Mammary epithelial cell (primary cell): ENCODE results near the gene TPMT.

Experiments used
- CTCF ChIP-seq, 2 donors: IDR thresholded peaks in 1 of 2; conservative IDR thresholded peaks in 1 of 2; 2 replicates each; pipeline ENCODE4 v1.5.1; 2011 to 2012; ENCODE audit warnings: inconsistent platforms in 2 of 2, low read length in 2 of 2, mild to moderate bottlenecking in 2 of 2, control low read depth in 1 of 2, low read depth in 1 of 2; ENCODE audit not compliant: insufficient read depth in 1 of 2; ENCODE audit errors: extremely low read depth in 1 of 2
- EZH2 ChIP-seq: IDR thresholded peaks from 2 replicates; pipeline ENCODE4 v1.6.1; 2012; ENCODE audit warnings: low read length, inconsistent platforms, borderline replicate concordance

- TF ChIP-seq CTCF (conservative IDR thresholded peaks at IDR 0.05 in 1 of 2, IDR thresholded peaks at IDR 0.05 in 1 of 2; ENCODE audit: extremely low read depth in 1 of 2, insufficient read depth in 1 of 2, low read depth in 1 of 2, low read length in 2 of 2) = no peak
- no peak for TF ChIP-seq EZH2
Observed at GRCh38 chr6:18171871-18172270, 17.0 kb upstream of the TPMT start.
